IMR-90 (cell line): ENCODE data around the gene XDH. TPM values are rescaled to one million over a fixed set of nuclear protein-coding genes. Genes with fewer than 3 reads are reported as not detected.

Experiments used
- ATAC-seq: fragments of 200-7000 bp; cut with Tn5 transposase; 2 replicates; pipeline ENCODE4 v1.9.1; 2020; ENCODE audit warnings: low read depth, mild to moderate bottlenecking, moderate library complexity
- BruUV-seq: library from RNA; stranded (reverse); fragments of 400-500 nt; replicated peaks from 2 replicates; lab custom pipeline; 2021; lab: Mats Ljungman, UMichigan
- CTCF ChIA-PET: fragments of 300-600 bp; formaldehyde crosslinking; extraction: SDS; loops from one replicate; lab custom pipeline; 2021; ENCODE audit warnings: antibody characterized with exemption; lab: Yijun Ruan, JAX
- POLR2A ChIA-PET: fragments of 300-600 bp; sonication (Branson Sonifier 250); formaldehyde crosslinking; loops from one replicate; lab custom pipeline; 2022; ENCODE audit warnings: antibody characterized with exemption; ENCODE audit not compliant: unreplicated experiment; lab: Charles Lee
- DNase-seq: peaks from one replicate; pipeline ENCODE4 v3.0.0; 2013
- H2AFZ ChIP-seq: replicated peaks from 2 replicates; pipeline ENCODE3; 2013; ENCODE audit warnings: low read length, mild to moderate bottlenecking; ENCODE audit not compliant: poor library complexity
- H2AK5ac ChIP-seq: 2 replicates; pipeline ENCODE4 v1.6.1; 2013; ENCODE audit warnings: low read depth, low read length, inconsistent platforms
- H2AK9ac ChIP-seq: replicated peaks from 2 replicates; pipeline ENCODE3; 2013; ENCODE audit warnings: mild to moderate bottlenecking, low read depth, low read length, moderate library complexity; ENCODE audit not compliant: poor library complexity
- H2BK120ac ChIP-seq: 2 replicates; pipeline ENCODE4 v1.6.1; 2013; ENCODE audit warnings: low read depth, low read length, inconsistent platforms
- H2BK15ac ChIP-seq: 3 replicates; pipeline ENCODE4 v1.6.1; 2013; ENCODE audit warnings: low read depth, low read length, inconsistent platforms
- H2BK20ac ChIP-seq: 2 replicates; pipeline ENCODE4 v1.6.1; 2013; ENCODE audit warnings: low read depth, mild to moderate bottlenecking, inconsistent platforms, low read length, moderate library complexity
- H2BK5ac ChIP-seq: 2 replicates; pipeline ENCODE4 v1.6.1; 2013; ENCODE audit warnings: mild to moderate bottlenecking, low read depth, low read length, inconsistent platforms; ENCODE audit not compliant: poor library complexity, severe bottlenecking
- H3K14ac ChIP-seq: replicated peaks from 2 replicates; pipeline ENCODE4 v1.6.1; 2013; ENCODE audit warnings: low read depth, low read length, inconsistent platforms
- H3K18ac ChIP-seq: 2 replicates; pipeline ENCODE4 v1.6.1; 2013; ENCODE audit warnings: low read depth, low read length, control low read depth
- H3K23ac ChIP-seq: 2 replicates; pipeline ENCODE4 v1.6.1; 2013; ENCODE audit warnings: low read depth, low read length, inconsistent platforms
- H3K27ac ChIP-seq: 2 replicates; pipeline ENCODE4 v1.5.1; 2013; ENCODE audit warnings: mild to moderate bottlenecking, control low read depth, low read length; ENCODE audit not compliant: insufficient read depth
- H3K27me3 ChIP-seq: 2 replicates; pipeline ENCODE4 v1.6.1; 2013; ENCODE audit warnings: low read length; ENCODE audit not compliant: control insufficient read depth, insufficient read depth
- H3K36me3 ChIP-seq: 2 replicates; pipeline ENCODE4 v1.6.1; 2013; ENCODE audit warnings: low read length, mixed read lengths; ENCODE audit not compliant: control insufficient read depth, insufficient read depth
- H3K4ac ChIP-seq: 2 replicates; pipeline ENCODE4 v1.6.1; 2013; ENCODE audit warnings: low read depth, low read length, inconsistent platforms
- H3K4me1 ChIP-seq: 2 replicates; pipeline ENCODE4 v1.6.1; 2013; ENCODE audit warnings: low read length, mixed read lengths; ENCODE audit not compliant: control insufficient read depth, insufficient read depth
- H3K4me2 ChIP-seq: 2 replicates; pipeline ENCODE4 v1.6.1; 2013; ENCODE audit warnings: low read depth, mild to moderate bottlenecking, control low read depth, low read length, moderate library complexity
- H3K4me3 ChIP-seq: 2 replicates; pipeline ENCODE4 v1.5.1; 2013; ENCODE audit warnings: low read depth, mild to moderate bottlenecking, control low read depth, low read length, moderate library complexity; ENCODE audit not compliant: insufficient read depth
- H3K56ac ChIP-seq: 2 replicates; pipeline ENCODE4 v1.6.1; 2013; ENCODE audit warnings: low read length, inconsistent platforms; ENCODE audit not compliant: insufficient read depth; ENCODE audit errors: extremely low read depth
- H3K79me1 ChIP-seq, 2 experiments: 2 replicates each; pipeline ENCODE4 v1.6.1; 2013; ENCODE audit warnings: low read length in 2 of 2, inconsistent platforms in 1 of 2, low read depth in 1 of 2
- H3K9ac ChIP-seq: 2 replicates; pipeline ENCODE4 v1.6.1; 2013; ENCODE audit warnings: low read depth, low read length, control low read depth
- H3K9me1 ChIP-seq: 2 replicates; pipeline ENCODE4 v1.6.1; 2013; ENCODE audit warnings: low read length, inconsistent platforms; ENCODE audit not compliant: insufficient read depth
- H3K9me3 ChIP-seq: 2 replicates; pipeline ENCODE4 v1.6.1; 2013; ENCODE audit warnings: low read length; ENCODE audit not compliant: control insufficient read depth, insufficient read depth
- H4K20me1 ChIP-seq: 2 replicates; pipeline ENCODE4 v1.6.1; 2013; ENCODE audit warnings: low read length, inconsistent platforms; ENCODE audit not compliant: insufficient read depth
- H4K5ac ChIP-seq: 2 replicates; pipeline ENCODE4 v1.6.1; 2013; ENCODE audit warnings: mild to moderate bottlenecking, low read depth, low read length, control low read depth
- H4K8ac ChIP-seq, 2 experiments: 2 replicates each; pipeline ENCODE4 v1.6.1; 2013; ENCODE audit warnings: low read depth in 2 of 2, low read length in 2 of 2, control low read depth in 1 of 2, inconsistent platforms in 1 of 2
- H4K91ac ChIP-seq: 2 replicates; pipeline ENCODE4 v1.6.1; 2013; ENCODE audit warnings: low read depth, low read length, inconsistent platforms; ENCODE audit not compliant: insufficient read depth
- CEBPB ChIP-seq: IDR thresholded peaks from 2 replicates; pipeline ENCODE4 v1.6.1; 2012; ENCODE audit warnings: low read depth, low read length, improper control_type of control experiment
- FOS ChIP-seq: fragments of 150-350 bp; IDR thresholded peaks from 2 replicates; pipeline ENCODE4 v1.6.1; 2016; ENCODE audit warnings: low read depth, low read length
- MAFK ChIP-seq: IDR thresholded peaks from 2 replicates; pipeline ENCODE4 v1.6.1; 2012; ENCODE audit warnings: low read depth, low read length, improper control_type of control experiment
- MAZ ChIP-seq: IDR thresholded peaks from 2 replicates; pipeline ENCODE4 v1.6.1; 2012; ENCODE audit warnings: low read depth, mild to moderate bottlenecking, low read length, improper control_type of control experiment, moderate library complexity, borderline replicate concordance
- NFE2L2 ChIP-seq: fragments of 150-350 bp; IDR thresholded peaks from 2 replicates; pipeline ENCODE4 v1.6.1; 2016; ENCODE audit warnings: low read depth, mild to moderate bottlenecking, low read length
- POLR2A ChIP-seq: IDR thresholded peaks from 2 replicates; pipeline ENCODE4 v1.6.1; 2012; ENCODE audit warnings: mild to moderate bottlenecking, low read depth, low read length
- RAD21 ChIP-seq: IDR thresholded peaks from 2 replicates; pipeline ENCODE4 v1.6.1; 2012; ENCODE audit warnings: low read length, improper control_type of control experiment
- RFX5 ChIP-seq: IDR thresholded peaks from 2 replicates; pipeline ENCODE4 v1.8.0; 2012; ENCODE audit warnings: low read depth, mild to moderate bottlenecking, low read length, moderate library complexity
- SMC3 ChIP-seq: fragments of 150-350 bp; IDR thresholded peaks from 2 replicates; pipeline ENCODE4 v1.6.1; 2016; ENCODE audit warnings: low read depth, mild to moderate bottlenecking, antibody characterized with exemption, low read length, moderate library complexity
- WGBS, 2 experiments: methylation state at CpG; one replicate each; pipeline versions ENCODE4 v1.1.5 to v1.1.7; 2013; ENCODE audit warnings: missing lambda C conversion rate in 2 of 2; ENCODE audit not compliant: insufficient read length in 1 of 2; ENCODE audit errors: extremely low coverage in 2 of 2; 5-methylcytosine and 5-hydroxymethylcytosine counted together
- dilution Hi-C: fragments of 300-500 bp; cut with HindIII; formaldehyde crosslinking; loops from one replicate; pipeline ENCODE4 v1.14.3; 2018; ENCODE audit warnings: low sequenced_read_pairs; ENCODE audit not compliant: unreplicated experiment
- in situ Hi-C: fragments of 300-500 bp; cut with MboI; formaldehyde crosslinking; loops from 3 replicates; pipeline ENCODE4 v1.14.3; 2019; ENCODE audit warnings: low sequenced_read_pairs, inconsistent platforms, mixed read lengths
- intact Hi-C: fragments of 100-400 bp; cut with micrococcal nuclease; formaldehyde crosslinking; loops from 2 replicates; pipeline ENCODE4 v1.10.0; 2022
- polyA plus RNA-seq, 3 experiments: library from polyadenylated mRNA; depleted of rRNA; stranded (reverse); fragments of >200 nt; gene quantifications; 2 replicates each; pipeline ENCODE4 v1.2.3, GENCODE V29; 2012; ENCODE audit warnings: low replicate concordance in 1 of 3
- total RNA-seq: library from RNA; depleted of rRNA; stranded (reverse); fragments of >200 nt; gene quantifications from 2 replicates; pipeline ENCODE4 v1.2.3, GENCODE V29; 2012
- TF ChIP-seq, protein P1 (sequence below): fragments of 150-350 bp; IDR thresholded peaks from 2 replicates; pipeline ENCODE4 v1.6.1; 2017; ENCODE audit warnings: mild to moderate bottlenecking, antibody characterized with exemption, low read length, low read depth
- TF ChIP-seq, protein P2 (sequence below): fragments of 150-350 bp; IDR thresholded peaks from 2 replicates; pipeline ENCODE4 v1.6.1; 2016; ENCODE audit warnings: low read depth, mild to moderate bottlenecking, low read length, moderate library complexity, borderline replicate concordance

The XDH gene
- total and polyA plus RNA-seq, 2 of the 4 experiments (the other 2 are of a cell fraction), result 0.46 to 1.1 TPM

- peak overlapping the region; percentile 96 for H2BK120ac ChIP-seq
- peak overlapping the region; percentile 67 for H4K5ac ChIP-seq
- peak overlapping the region; percentile 90; the same call in 2 of the 3 replicates for H2BK15ac ChIP-seq
- H3K27me3 ChIP-seq, result no peaks in the 10 kb centered on the region
- H3K79me1 ChIP-seq, result no peaks in the 10 kb centered on the region
- peak overlapping the region; percentile 76; the same call in 1 of the 2 replicates for H3K23ac ChIP-seq
- dilution Hi-C loops, result no loop called here
- H4K91ac ChIP-seq, result peak overlapping the region; percentile 75
- peak overlapping the region; percentile 85 for H3K18ac ChIP-seq
- no peaks in the 10 kb centered on the region for H3K36me3 ChIP-seq
- TF ChIP-seq SMC3 (no peak), FOS (no peak), RFX5 (no peak), NFE2L2 (no peak), RAD21 (no peak), CEBPB (no peak), MAFK (no peak), MAZ (no peak), POLR2A (no peak)
- TF ChIP-seq, protein P1, sequence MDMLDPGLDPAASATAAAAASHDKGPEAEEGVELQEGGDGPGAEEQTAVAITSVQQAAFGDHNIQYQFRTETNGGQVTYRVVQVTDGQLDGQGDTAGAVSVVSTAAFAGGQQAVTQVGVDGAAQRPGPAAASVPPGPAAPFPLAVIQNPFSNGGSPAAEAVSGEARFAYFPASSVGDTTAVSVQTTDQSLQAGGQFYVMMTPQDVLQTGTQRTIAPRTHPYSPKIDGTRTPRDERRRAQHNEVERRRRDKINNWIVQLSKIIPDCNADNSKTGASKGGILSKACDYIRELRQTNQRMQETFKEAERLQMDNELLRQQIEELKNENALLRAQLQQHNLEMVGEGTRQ, result no peak
- TF ChIP-seq, protein P2, sequence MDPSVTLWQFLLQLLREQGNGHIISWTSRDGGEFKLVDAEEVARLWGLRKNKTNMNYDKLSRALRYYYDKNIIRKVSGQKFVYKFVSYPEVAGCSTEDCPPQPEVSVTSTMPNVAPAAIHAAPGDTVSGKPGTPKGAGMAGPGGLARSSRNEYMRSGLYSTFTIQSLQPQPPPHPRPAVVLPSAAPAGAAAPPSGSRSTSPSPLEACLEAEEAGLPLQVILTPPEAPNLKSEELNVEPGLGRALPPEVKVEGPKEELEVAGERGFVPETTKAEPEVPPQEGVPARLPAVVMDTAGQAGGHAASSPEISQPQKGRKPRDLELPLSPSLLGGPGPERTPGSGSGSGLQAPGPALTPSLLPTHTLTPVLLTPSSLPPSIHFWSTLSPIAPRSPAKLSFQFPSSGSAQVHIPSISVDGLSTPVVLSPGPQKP, result no peak
- H2AK9ac ChIP-seq, result peak overlapping the region; percentile 16
- no peaks in the 10 kb centered on the region for H3K9me3 ChIP-seq
- in situ Hi-C loops, result no loop called here
- no CpG with 5 or more reads among the region's 5 CpGs for WGBS, 2 experiments
- peak overlapping the region; percentile 27 for H2BK5ac ChIP-seq
- peak overlapping the region in 1 of 2 experiments; percentile 82; a peak in 2 of 4 replicates for H4K8ac ChIP-seq
- H3K27ac ChIP-seq, result no peak overlapping the region
- H4K20me1 ChIP-seq, result no peaks in the 10 kb centered on the region
- H3K9ac ChIP-seq, result no peak overlapping the region
- peak overlapping the region; percentile 27; the same call in 1 of the 2 replicates for H3K56ac ChIP-seq
- no peak overlapping the region for H3K4me3 ChIP-seq
- H3K4ac ChIP-seq, result peak overlapping the region; percentile 89
- CTCF ChIA-PET, result interaction anchor here (0.7 to 0.8 kb wide), 2 partner anchors 13 to 576 kb away, joined by 3 read pairs; no protein-coding TSS in a partner anchor
- POLR2A ChIA-PET, result interaction anchor here (0.9 kb wide), 1 partner anchor 9 kb away, joined by 3 read pairs; no protein-coding TSS in a partner anchor
- BruUV-seq, result no TSS peak
- peak overlapping the region; percentile 79 for H2AFZ ChIP-seq
- peak overlapping the region; percentile 95 for H2BK20ac ChIP-seq
- intact Hi-C loops, result no loop called here
- H3K9me1 ChIP-seq, result peaks cover 11% of the 10 kb centered on the region; the same call in 1 of the 2 replicates
- peak overlapping the region; percentile 85 for H2AK5ac ChIP-seq
- no peak for DNase-seq
- H3K4me1 ChIP-seq, result peaks cover 10% of the 10 kb centered on the region
- no peak overlapping the region for H3K4me2 ChIP-seq
- H3K14ac ChIP-seq, result peak overlapping the region; percentile 91
- ATAC-seq, result peak; percentile 7; the same call in 1 of the 2 replicates
Observed at GRCh38 chr2:31286961-31287550, 127.5 kb downstream of the XDH start.
